Measurements from ENCODE around the gene EEF2KMT.
"Not testable (repeated sequence)": the region's sequence is repeated elsewhere in the genome, so short reads cannot be mapped to it uniquely, and the experiment has no call there.

EEF2KMT gene

GRCh38 chr16:5097470-5098220, at the start of gene EEF2KMT:
TSS of gene EEF2KMT (minus strand) at chr16:5097795. CDS start at chr16:5097739, 56 bp downstream.
- peak; percentile 97 for DNase-seq

- DNase-seq: not testable (repeated sequence)
Measured at GRCh38 chr16:5144621-5144956, 47.0 kb upstream of the EEF2KMT start.

- DNase-seq: no peak
Measured at GRCh38 chr16:5143761-5144620, 46.4 kb upstream of the EEF2KMT start.

GRCh38 chr16:5140151-5140550, 42.6 kb upstream of the EEF2KMT start:
- DNase-seq: not testable (repeated sequence)

- not testable (repeated sequence) for DNase-seq
Measured at GRCh38 chr16:5134739-5135452, 37.3 kb upstream of the EEF2KMT start.

- DNase-seq: not testable (repeated sequence)
Measured at GRCh38 chr16:5132915-5133600, 35.5 kb upstream of the EEF2KMT start.

GRCh38 chr16:5131467-5132004, 33.9 kb upstream of the EEF2KMT start:
- not testable (repeated sequence) for DNase-seq

GRCh38 chr16:5117300-5118087, 19.9 kb upstream of the EEF2KMT start:
- not testable (repeated sequence) for DNase-seq

GRCh38 chr16:5116780-5117295, 19.2 kb upstream of the EEF2KMT start:
- not testable (repeated sequence) for DNase-seq

- DNase-seq: not testable (repeated sequence)
Measured at GRCh38 chr16:5110933-5111332, 13.3 kb upstream of the EEF2KMT start.

- DNase-seq: no peak
Measured at GRCh38 chr16:5108505-5109158, 11.0 kb upstream of the EEF2KMT start.

- not testable (repeated sequence) for DNase-seq
Measured at GRCh38 chr16:5105039-5105438, 7.4 kb upstream of the EEF2KMT start.

GRCh38 chr16:5103296-5104032, 5.9 kb upstream of the EEF2KMT start:
- DNase-seq: not testable (repeated sequence)

GRCh38 chr16:5099174-5099573, 1.6 kb upstream of the EEF2KMT start:
- not testable (repeated sequence) for DNase-seq

GRCh38 chr16:5098221-5099159, 895 bp upstream of the EEF2KMT start:
- peak; percentile 21 for DNase-seq

GRCh38 chr16:5097061-5097469, 530 bp downstream of the EEF2KMT start:
- not testable (repeated sequence) for DNase-seq

GRCh38 chr16:5096437-5097060, 1.0 kb downstream of the EEF2KMT start:
- not testable (repeated sequence) for DNase-seq
